Medulla oblongata (tissue), 1 donor: Measurements from ENCODE around the gene MS4A2.
A peak's percentile ranks its signal among the peaks of the same experiment; 100 is the strongest.
"Not testable (repeated sequence)": the region's sequence is repeated elsewhere in the genome, so short reads cannot be mapped to it uniquely, and the experiment has no call there.

ENCODE experiments used
- DNase-seq: peaks from one replicate; pipeline ENCODE4 v3.0.0-alpha.2; 2015; ENCODE audit errors: extremely low spot score

Gene MS4A2

GRCh38 chr11:60101368-60101767 is 12.9 kb downstream of the MS4A2 start:
- DNase-seq = not testable (repeated sequence)

- DNase-seq = not testable (repeated sequence)
Measured at GRCh38 chr11:60104471-60105115, 16.1 kb downstream of the MS4A2 start.

GRCh38 chr11:60108631-60109030 is 20.2 kb downstream of the MS4A2 start:
- DNase-seq = not testable (repeated sequence)

GRCh38 chr11:60111793-60112192 is 23.3 kb downstream of the MS4A2 start:
- no peak for DNase-seq

- DNase-seq = no peak
Measured at GRCh38 chr11:60116996-60117790, 28.7 kb downstream of the MS4A2 start.

- no peak for DNase-seq
Measured at GRCh38 chr11:60118338-60118737, 29.9 kb downstream of the MS4A2 start.

- DNase-seq = no peak
Measured at GRCh38 chr11:60119710-60120109, 31.2 kb downstream of the MS4A2 start.

GRCh38 chr11:60121264-60121663 is 32.8 kb downstream of the MS4A2 start:
- no peak for DNase-seq

GRCh38 chr11:60122414-60123036 is 34.1 kb downstream of the MS4A2 start:
- DNase-seq = no peak

- DNase-seq = no peak
Measured at GRCh38 chr11:60124802-60125432, 36.5 kb downstream of the MS4A2 start.

GRCh38 chr11:60125956-60126585 is 37.6 kb downstream of the MS4A2 start:
- DNase-seq = no peak

GRCh38 chr11:60127311-60127811 is 38.9 kb downstream of the MS4A2 start:
- no peak for DNase-seq

GRCh38 chr11:60128376-60128775 is 39.9 kb downstream of the MS4A2 start:
- DNase-seq = no peak

GRCh38 chr11:60128866-60129265 is 40.4 kb downstream of the MS4A2 start:
- DNase-seq = not testable (repeated sequence)

- no peak for DNase-seq
Measured at GRCh38 chr11:60129853-60130252, 41.4 kb downstream of the MS4A2 start.

GRCh38 chr11:60130496-60130895 is 42.0 kb downstream of the MS4A2 start:
- DNase-seq = peak; percentile 35

- no peak for DNase-seq
Measured at GRCh38 chr11:60131912-60132311, 43.4 kb downstream of the MS4A2 start.

- DNase-seq = no peak
Measured at GRCh38 chr11:60133917-60134316, 45.5 kb downstream of the MS4A2 start.

GRCh38 chr11:60143768-60144167 is 55.3 kb downstream of the MS4A2 start:
- DNase-seq = no peak

GRCh38 chr11:60145677-60146076 is 57.2 kb downstream of the MS4A2 start:
- no peak for DNase-seq
